Fibroblast of skin of abdomen (primary cell): ENCODE results near the gene NUDT14.
A peak's percentile ranks its signal among the peaks of the same experiment; 100 is the strongest.

Experiments
- DNase-seq: peaks from one replicate; pipeline ENCODE4 v3.0.0-alpha.2; 2013

Gene NUDT14

DNA sequence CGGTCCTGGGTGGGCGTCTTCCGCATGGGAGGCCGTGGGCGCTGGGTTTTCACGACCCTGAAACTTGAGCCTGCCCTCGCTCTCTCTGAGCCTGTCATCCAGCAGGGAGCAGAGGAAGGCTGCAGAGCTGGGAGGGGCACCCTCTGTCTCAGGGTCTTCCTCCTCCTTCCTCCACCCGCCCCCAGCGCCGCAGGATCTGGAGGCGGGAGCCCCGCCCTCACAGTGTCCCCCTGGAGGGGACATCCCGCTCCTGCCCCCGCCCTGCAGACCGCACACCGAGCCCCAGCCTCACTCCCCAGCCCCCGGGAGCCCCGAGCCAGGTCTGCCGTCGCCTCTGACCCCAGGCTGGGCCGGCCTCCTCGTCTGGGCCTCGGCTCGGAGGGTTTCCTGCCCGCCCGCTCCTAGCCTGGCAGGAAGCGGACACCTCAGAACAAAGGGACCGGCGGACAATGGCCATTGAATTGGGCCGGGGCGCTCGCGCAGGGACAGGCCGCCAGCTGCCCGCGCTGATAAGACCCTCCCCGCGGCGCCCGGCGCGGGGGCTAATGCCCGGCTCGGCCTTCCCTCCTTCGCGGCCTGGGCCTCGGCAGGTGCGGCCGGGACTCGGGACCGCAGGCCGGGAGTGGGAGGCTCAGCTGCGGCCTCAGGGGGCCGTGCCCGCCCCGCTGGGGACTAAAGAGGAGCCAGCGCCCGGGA lies 15.3 kb upstream of the NUDT14 start:
- no peak for DNase-seq

DNA sequence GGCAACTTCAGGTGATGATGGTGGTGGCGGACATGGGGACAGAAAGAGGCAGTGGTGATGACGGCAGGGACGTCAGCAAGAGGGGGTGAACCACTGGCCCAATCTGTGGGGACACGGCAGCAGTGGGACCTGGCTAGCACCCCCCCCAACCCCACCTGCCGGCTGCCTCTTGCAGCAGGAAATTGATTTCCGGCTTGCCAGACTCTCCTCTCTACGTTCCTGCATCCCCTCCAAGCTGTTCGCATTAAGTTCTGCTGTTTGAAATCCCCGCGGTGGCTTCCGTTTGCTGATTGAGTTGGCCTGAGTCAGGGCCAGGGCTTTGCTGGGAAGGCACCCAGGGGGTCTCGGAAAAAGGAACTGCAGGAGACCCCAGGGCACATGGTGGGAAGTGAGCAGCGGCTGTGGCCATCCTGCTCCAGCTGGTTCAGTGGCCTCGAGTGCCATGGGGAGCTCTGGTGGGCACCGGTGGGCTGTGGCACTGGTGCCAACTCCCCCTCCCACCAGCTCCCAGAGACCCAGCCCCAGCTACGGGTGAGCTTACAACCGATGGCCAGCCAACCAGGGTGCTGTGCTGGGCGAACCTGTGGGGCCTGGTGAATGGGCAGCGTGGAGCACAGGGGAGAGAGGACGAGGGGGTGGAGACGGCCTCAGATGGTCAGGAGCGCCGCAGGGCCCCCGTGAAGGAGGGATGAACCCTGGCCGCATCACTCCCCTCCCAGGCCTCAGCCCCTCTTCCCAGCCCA lies 14.6 kb upstream of the NUDT14 start:
- DNase-seq, result no peak

DNA sequence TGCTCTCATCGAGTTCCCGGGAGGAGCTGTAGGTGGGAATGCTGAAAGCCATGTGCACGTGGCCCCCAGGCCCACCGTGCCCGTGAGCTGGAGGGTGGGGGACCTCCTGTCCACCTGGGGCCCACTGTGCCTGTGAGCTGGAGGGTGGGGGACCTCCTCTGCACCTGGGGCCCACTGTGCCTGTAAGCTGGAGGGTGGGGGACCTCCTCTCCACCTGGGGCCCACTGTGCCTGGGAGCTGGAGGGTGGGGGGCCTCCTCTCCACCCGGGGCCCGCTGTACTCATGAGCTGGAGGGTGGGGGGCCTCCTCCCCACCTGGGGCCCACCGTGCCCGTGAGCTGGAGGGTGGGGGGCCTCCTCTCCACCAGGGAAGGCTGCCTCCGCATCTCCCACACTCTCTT lies 13.9 kb upstream of the NUDT14 start:
- DNase-seq, result no peak

DNA sequence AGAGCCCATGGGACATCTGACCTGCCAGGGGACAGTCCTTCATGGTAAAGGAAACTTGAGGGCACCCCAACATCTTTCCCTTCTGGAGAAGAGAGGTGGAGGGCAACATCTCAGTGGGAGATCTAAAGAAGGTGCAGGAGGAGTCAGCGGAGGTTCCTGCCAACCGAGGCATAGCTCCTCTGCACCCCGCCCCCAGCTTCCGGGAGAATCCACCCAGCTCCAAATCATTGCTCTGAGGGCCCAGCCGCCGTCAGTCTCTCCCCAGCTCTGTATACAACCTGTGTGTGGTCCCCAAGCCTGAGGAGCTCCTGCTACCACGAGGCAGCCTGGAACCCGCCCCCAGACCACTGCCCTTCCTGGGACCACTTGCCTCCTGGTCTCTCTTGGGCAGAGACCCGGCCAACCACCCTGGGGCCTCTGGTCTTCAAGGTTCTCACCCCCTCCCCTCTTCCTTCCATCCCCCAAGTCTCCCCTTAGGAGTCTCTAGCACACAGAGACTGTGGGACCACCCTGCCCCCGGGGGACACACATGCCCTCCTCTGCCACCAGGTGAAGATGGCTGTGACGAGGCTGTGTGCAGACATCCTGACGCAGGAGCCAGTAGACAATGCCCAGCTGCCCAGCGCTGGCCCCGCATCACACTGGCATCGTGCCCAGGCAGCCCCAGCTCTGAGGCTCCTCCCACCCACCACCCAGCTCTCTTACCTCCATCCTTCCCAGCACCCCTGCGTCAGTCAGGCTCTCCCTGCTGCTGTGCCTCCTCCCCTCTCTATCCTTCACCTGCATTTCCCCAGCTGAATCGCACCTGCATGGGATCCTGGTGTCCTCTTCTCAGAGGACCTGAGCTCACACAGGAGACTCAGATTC lies 13.0 kb upstream of the NUDT14 start:
- no peak for DNase-seq

DNA sequence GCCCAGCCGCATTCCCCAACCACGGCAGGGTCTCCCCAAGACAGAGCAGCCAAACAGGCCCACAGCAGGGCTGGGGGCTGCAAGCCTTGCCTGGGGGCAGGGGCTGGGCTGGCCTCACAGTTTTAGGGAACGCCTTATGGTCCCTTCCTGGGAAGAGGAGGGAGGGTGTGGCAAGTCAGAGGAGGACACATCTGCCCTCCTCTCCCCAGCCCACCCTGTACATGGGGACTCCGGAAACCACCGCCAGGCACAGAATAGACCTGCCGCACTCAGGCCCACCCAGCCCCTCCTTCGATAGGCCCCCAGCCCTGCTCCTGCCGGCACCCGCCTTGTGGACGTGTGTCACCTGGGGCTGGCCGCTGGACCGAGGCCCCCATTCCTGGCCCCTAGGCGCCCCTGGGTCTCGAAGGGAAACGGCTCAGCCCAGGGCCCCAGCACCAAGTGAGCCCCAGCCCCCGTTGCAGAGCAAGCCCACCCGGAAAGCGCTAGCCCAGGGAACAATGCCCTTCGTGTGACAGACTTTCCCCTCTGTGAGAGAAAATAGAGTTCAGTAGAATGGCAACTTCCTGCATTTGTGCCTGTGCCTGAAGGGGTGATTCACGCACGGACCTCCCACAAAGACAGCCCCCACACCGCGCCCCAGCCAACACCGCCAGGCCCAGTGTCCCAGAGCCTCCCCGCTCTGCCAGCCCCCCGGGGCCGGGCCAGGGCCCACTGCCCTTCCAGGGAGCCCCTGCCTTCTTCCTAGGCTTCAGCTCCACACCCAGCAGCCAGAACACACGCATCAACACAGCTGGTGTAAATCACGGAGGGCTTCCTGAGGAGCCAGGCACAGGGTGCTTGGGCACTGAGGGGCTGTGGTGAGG lies 12.0 kb upstream of the NUDT14 start:
- peak; percentile 24 for DNase-seq

DNA sequence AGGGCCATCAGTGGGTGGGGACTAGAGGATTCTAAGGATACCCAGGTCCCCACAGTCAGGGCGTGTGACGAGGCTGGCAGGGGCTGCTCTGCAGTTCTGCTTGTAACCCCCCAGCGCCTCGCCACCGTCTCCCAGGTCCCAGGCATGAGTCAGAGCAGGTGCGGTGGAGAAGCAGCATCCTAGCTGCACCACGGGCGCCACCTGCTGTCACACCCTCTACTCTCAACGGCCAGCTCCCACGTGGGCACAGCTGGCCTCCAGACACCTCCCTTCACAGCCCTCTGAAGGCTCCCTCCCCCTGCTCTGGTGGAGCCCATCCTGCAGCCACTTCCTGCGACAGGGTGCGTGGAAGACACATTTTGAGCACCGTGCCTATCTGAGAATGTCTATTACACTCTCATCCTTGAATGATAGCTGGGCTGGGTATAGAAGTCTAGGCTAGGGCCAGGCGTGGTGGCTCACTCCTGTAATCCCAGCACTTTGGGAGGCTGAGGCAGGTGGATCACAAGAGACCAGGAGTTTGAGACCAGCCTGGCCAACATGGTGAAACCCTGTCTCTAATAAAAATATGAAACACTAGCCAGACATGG lies 6.9 kb upstream of the NUDT14 start:
- DNase-seq, result no peak

GRCh38 chr14:105187116-105187515 lies 6.0 kb upstream of the NUDT14 start:
- no peak for DNase-seq

DNA sequence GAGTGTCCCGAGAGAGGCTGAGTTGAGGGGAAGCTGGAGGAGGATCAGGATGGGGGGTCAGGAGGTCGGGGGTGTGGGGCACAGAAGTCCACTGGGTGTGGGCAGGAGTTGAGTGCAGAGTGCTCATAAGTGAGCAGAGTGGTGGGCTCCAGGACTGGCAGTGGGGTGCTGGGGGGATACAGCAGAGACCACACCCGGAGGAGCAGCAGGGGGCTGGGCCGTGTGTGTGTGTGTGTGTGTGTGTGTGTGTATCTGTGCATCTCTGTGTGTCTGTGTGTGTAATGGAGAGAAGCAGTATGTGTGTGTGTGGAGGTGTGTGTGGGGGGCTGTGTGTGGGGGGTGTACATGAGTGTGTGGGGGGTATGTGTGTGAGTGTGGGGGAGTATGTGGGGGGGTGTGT lies 4.9 kb upstream of the NUDT14 start:
- no peak for DNase-seq

GRCh38 chr14:105185001-105185400 lies 3.9 kb upstream of the NUDT14 start:
- DNase-seq, result no peak

DNA sequence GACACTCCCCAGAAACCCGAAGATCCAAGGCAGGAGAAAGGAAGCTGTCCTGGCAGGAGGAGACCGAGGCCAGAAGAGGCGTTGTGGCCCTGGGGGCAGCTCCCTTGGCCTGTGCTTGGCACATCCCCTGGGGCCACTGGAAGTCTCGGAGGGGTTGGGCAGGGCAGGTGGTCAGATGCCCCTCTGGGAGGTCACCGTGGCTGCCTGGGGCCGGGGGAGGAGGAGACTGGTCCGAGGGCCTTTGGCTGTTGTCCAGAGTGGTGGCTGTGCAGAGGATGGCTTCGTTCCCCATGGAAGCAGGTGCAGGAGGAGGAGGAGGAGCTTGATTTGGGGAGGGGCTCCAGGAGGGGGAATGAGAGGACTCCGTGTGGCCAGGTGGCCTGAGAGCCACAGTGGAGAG lies 3.3 kb upstream of the NUDT14 start:
- no peak for DNase-seq

GRCh38 chr14:105182296-105183020 lies 1.3 kb upstream of the NUDT14 start:
- DNase-seq, result no peak

GRCh38 chr14:105181549-105182295 lies 610 bp upstream of the NUDT14 start:
- no peak for DNase-seq

GRCh38 chr14:105179191-105179590 lies 1.9 kb downstream of the NUDT14 start:
- no peak for DNase-seq

DNA sequence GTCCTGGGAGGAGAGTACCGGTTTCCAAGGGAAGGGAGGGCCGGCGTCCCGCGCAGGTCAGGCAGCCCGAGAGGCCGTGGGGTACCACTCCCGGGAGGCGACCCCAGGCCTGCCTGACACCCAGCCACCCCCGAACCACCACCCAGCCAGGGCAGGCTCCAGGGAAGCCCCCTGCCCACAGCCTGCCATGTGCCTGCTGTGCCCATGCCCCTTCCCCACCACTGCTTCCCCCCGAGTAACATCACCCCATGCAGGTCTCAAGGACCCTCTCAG lies 2.3 kb downstream of the NUDT14 start:
- DNase-seq, result no peak

- DNase-seq, result no peak
Measured at GRCh38 chr14:105178069-105178867, 2.8 kb downstream of the NUDT14 start.

DNA sequence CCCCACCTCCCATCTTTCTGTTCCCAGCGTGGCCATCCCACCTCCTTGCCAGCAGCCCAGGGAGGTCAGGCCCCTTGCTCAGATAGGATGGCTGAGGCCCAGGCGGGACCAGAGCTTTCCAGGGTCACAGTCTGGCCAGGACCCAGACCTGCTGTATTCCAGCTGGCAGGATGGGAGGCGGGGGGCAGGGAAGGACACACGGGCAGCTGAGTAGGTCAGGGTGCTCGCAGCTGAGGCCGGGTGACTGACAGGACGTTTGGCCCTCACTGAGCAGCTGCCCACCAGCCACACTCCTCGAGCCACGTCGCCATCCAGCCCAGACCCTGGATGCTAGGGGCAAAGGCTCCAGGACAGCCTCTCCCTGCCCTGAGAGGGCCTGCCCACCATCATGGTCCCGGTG lies 4.0 kb downstream of the NUDT14 start:
- no peak for DNase-seq

GRCh38 chr14:105176513-105176912 lies 4.6 kb downstream of the NUDT14 start:
- no peak for DNase-seq

DNA sequence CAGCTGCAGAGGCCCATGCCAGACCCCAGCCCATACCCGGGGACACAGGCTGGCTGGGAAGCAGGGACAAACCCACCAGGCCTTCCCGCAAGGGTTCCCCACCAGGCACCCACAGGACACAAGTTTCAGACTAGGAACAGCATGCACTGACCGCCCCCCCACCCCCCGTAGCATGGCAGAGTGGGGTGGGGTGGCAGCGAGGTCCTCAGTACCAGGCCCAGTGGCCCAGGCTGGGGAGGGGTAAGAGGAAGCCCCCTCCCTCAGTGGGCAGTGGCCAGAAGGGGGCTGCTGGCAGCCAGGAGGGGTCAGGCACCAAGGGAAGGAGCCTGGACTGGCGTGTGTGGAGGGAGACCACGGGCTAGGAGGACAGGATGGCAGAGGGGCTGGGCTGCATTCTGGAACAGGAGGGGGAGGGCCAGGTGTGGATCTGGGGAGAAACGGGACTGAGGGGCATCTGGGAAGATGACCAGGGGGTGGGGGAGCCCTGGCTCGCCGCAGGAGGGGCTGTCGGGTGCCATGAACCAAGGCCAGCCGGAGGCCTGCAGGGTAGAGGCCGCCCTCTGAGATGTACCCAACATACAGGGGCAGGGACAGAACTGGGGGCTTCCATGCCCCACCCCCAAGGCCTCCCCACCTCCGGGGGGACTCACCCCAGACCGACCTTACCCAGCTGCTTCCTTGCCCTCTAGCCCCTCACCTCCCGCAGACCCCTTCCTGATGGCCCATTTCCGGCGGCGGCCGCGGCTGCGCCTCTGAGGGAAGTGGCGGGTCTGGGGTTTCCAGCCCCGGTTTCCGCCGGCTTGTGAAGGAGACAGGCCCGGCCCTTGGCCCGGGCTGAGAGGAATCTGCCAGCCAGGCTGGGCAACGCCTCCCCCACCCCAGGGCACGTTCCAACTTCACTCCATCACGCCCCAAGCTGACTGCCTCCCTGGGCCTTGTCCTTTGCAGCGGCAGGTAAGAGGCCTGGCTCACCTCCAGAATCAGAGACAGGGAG lies 6.9 kb downstream of the NUDT14 start:
- DNase-seq, result no peak

DNA sequence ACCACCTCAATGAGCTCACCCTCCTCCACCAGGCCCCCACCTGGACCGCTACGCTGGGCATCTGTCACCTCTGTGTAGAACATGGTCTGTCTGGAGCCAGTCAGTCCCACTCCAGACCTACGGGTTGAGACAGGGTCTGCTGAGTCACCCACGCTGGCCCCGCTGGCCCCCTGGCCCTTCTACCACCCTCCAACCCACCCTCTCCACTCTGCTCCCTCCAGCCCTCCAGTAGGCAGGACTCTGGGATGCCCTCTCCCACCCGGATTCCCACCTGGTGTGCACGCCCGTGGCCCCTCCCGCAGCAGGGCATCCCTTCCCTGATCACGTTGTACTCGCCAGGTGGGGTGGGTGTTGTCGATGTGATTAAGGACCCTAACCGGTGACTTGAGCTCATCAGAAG lies 8.0 kb downstream of the NUDT14 start:
- no peak for DNase-seq
